ENCODE results near the gene BNC2. TPM values are rescaled to one million over a fixed set of nuclear protein-coding genes. Genes with fewer than 3 reads are reported as not detected.
A peak's percentile ranks its signal among the peaks of the same experiment; 100 is the strongest.

The BNC2 gene
- total and polyA plus RNA-seq, 2 donors (not counting 1 experiment from before 2014, with no cell fraction given): 34.7 to 39.1 TPM

DNA sequence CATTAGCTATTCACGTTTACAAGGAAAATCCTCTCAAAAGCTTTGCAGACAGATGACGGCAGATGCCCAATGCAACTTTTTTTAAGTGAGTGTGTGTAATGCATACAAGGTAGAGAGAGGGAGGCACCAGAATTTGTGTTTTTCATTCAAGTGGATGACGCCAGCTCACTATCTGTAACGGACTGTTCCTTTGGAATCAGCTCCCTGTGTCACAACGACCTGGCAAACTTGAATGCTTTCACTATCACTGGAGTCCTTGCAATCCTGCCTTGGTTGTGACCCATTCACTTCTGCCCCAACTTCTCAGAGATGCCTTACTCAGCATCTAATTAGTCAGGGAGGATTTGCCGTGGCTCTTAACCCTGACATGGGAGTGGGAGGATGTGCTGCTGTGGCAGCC lies 148.5 kb downstream of the BNC2 start:
- Histone ChIP-seq H3K27ac (ENCODE audit: insufficient read depth, low read length) (peak overlapping the region; percentile 16), H3K9ac (ENCODE audit: insufficient read depth, low read length) (no peak overlapping the region), H2AFZ (ENCODE audit: low read length) (no peak overlapping the region), H3K4me1 (ENCODE audit: control insufficient read depth, extremely low read depth, insufficient read depth, low read length) (peaks cover 12% of the 10 kb centered on the region), H3K27me3 (ENCODE audit: control insufficient read depth, insufficient read depth, low read length) (no peaks in the 10 kb centered on the region), H4K20me1 (ENCODE audit: control insufficient read depth, extremely low read depth, insufficient read depth, low read length) (no peaks in the 10 kb centered on the region), H3K9me3 (ENCODE audit: control insufficient read depth, insufficient read depth, low read depth, low read length) (no peaks in the 10 kb centered on the region), H3K79me2 (ENCODE audit: control insufficient read depth, insufficient read depth, low read length) (peaks cover 19% of the 10 kb centered on the region), H3K4me2 (ENCODE audit: extremely low read depth, insufficient read depth, low read length) (peak overlapping the region; percentile 73), H3K4me3 (replicated peaks in 1 of 4; ENCODE audit: control extremely low read depth in 1 of 4, insufficient read depth in 1 of 4, low read depth in 3 of 4, low read length in 4 of 4) (peak overlapping the region in 2 of 4 experiments; percentile 13 to 34), H3K36me3 (ENCODE audit: control insufficient read depth, insufficient read depth, low read length) (no peaks in the 10 kb centered on the region)
- TF ChIP-seq, protein P1, sequence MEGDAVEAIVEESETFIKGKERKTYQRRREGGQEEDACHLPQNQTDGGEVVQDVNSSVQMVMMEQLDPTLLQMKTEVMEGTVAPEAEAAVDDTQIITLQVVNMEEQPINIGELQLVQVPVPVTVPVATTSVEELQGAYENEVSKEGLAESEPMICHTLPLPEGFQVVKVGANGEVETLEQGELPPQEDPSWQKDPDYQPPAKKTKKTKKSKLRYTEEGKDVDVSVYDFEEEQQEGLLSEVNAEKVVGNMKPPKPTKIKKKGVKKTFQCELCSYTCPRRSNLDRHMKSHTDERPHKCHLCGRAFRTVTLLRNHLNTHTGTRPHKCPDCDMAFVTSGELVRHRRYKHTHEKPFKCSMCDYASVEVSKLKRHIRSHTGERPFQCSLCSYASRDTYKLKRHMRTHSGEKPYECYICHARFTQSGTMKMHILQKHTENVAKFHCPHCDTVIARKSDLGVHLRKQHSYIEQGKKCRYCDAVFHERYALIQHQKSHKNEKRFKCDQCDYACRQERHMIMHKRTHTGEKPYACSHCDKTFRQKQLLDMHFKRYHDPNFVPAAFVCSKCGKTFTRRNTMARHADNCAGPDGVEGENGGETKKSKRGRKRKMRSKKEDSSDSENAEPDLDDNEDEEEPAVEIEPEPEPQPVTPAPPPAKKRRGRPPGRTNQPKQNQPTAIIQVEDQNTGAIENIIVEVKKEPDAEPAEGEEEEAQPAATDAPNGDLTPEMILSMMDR (conservative IDR thresholded peaks at IDR 0.05 in 1 of 2, IDR thresholded peaks at IDR 0.05 in 1 of 2; ENCODE audit: low read depth in 1 of 2, low read length in 2 of 2): no peak
- no peak for TF ChIP-seq EZH2 (IDR thresholded peaks at IDR 0.05; ENCODE audit: low read length, missing control alignments)
- DNase-seq (ENCODE audit: low read depth in 2 of 2): peak; percentile 68 to 89

GRCh38 chr9:16720386-16720785 lies 150.1 kb downstream of the BNC2 start:
- no peak overlapping the region for H3K27ac ChIP-seq (ENCODE audit: insufficient read depth, low read length)
- peaks cover 8% of the 10 kb centered on the region for H3K4me1 ChIP-seq (ENCODE audit: control insufficient read depth, extremely low read depth, insufficient read depth, low read length)
- no peaks in the 10 kb centered on the region for H3K36me3 ChIP-seq (ENCODE audit: control insufficient read depth, insufficient read depth, low read length)
- H3K4me3 ChIP-seq (replicated peaks in 1 of 4; ENCODE audit: control extremely low read depth in 1 of 4, insufficient read depth in 1 of 4, low read depth in 3 of 4, low read length in 4 of 4): no peak overlapping the region
- H4K20me1 ChIP-seq (ENCODE audit: control insufficient read depth, extremely low read depth, insufficient read depth, low read length): no peaks in the 10 kb centered on the region
- TF ChIP-seq, protein P1 (conservative IDR thresholded peaks at IDR 0.05 in 1 of 2, IDR thresholded peaks at IDR 0.05 in 1 of 2; ENCODE audit: low read depth in 1 of 2, low read length in 2 of 2): no peak
- TF ChIP-seq EZH2 (IDR thresholded peaks at IDR 0.05; ENCODE audit: low read length, missing control alignments): no peak
- H2AFZ ChIP-seq (ENCODE audit: low read length): no peak overlapping the region
- peak in 1 of 2 donors; percentile 47 for DNase-seq (ENCODE audit: low read depth in 2 of 2)
- H3K27me3 ChIP-seq (ENCODE audit: control insufficient read depth, insufficient read depth, low read length): no peaks in the 10 kb centered on the region
- no peak overlapping the region for H3K4me2 ChIP-seq (ENCODE audit: extremely low read depth, insufficient read depth, low read length)
- no peak overlapping the region for H3K9ac ChIP-seq (ENCODE audit: insufficient read depth, low read length)
- H3K79me2 ChIP-seq (ENCODE audit: control insufficient read depth, insufficient read depth, low read length): peaks cover 11% of the 10 kb centered on the region
- H3K9me3 ChIP-seq (ENCODE audit: control insufficient read depth, insufficient read depth, low read depth, low read length): no peaks in the 10 kb centered on the region

DNA sequence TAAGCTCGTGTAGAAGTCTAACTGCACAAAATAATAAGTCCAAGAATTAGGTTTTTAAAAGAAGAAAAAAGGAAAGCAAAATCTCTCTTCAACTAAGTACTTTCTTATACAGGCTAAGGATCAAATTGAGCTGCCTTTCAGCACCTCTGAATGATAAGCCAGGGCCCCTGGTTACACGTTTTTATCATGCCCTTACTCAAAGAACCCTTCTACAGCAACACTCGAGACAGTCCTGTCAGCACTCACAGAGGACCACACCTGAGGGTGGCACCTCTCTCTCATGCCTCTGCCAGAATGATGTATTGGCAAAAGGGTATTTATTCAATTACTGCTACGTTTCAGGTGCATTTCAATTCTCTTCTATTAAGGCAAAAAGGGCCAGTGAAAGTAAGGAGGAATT lies 150.5 kb downstream of the BNC2 start:
- Histone ChIP-seq H4K20me1 (ENCODE audit: control insufficient read depth, extremely low read depth, insufficient read depth, low read length) (no peaks in the 10 kb centered on the region), H3K27ac (ENCODE audit: insufficient read depth, low read length) (no peak overlapping the region), H2AFZ (ENCODE audit: low read length) (no peak overlapping the region), H3K27me3 (ENCODE audit: control insufficient read depth, insufficient read depth, low read length) (no peaks in the 10 kb centered on the region), H3K36me3 (ENCODE audit: control insufficient read depth, insufficient read depth, low read length) (no peaks in the 10 kb centered on the region), H3K4me3 (replicated peaks in 1 of 4; ENCODE audit: control extremely low read depth in 1 of 4, insufficient read depth in 1 of 4, low read depth in 3 of 4, low read length in 4 of 4) (no peak overlapping the region), H3K9ac (ENCODE audit: insufficient read depth, low read length) (no peak overlapping the region), H3K79me2 (ENCODE audit: control insufficient read depth, insufficient read depth, low read length) (peaks cover 8% of the 10 kb centered on the region), H3K4me1 (ENCODE audit: control insufficient read depth, extremely low read depth, insufficient read depth, low read length) (peaks cover 6% of the 10 kb centered on the region), H3K9me3 (ENCODE audit: control insufficient read depth, insufficient read depth, low read depth, low read length) (no peaks in the 10 kb centered on the region), H3K4me2 (ENCODE audit: extremely low read depth, insufficient read depth, low read length) (no peak overlapping the region)
- no peak for DNase-seq (ENCODE audit: low read depth in 2 of 2)
- TF ChIP-seq EZH2 (IDR thresholded peaks at IDR 0.05; ENCODE audit: low read length, missing control alignments): no peak
- TF ChIP-seq, protein P1 (conservative IDR thresholded peaks at IDR 0.05 in 1 of 2, IDR thresholded peaks at IDR 0.05 in 1 of 2; ENCODE audit: low read depth in 1 of 2, low read length in 2 of 2): no peak

All from fibroblast of lung (primary cell).